Osteocyte (in vitro differentiated cells): ENCODE measurements around the gene ZDHHC5. TPM values are rescaled to one million over a fixed set of nuclear protein-coding genes. Genes with fewer than 3 reads are reported as not detected.
"Not testable (repeated sequence)": the region's sequence is repeated elsewhere in the genome, so short reads cannot be mapped to it uniquely, and the experiment has no call there.

Experiments used
- DNase-seq: peaks from one replicate; pipeline ENCODE4 v3.0.0; 2021; ENCODE audit warnings: mixed read lengths; ENCODE audit not compliant: unreplicated experiment; ENCODE audit errors: extremely low spot score
- H3K27ac Mint-ChIP-seq: one replicate; pipeline ENCODE4 v1.8.0; 2021; ENCODE audit warnings: mild to moderate bottlenecking, mixed read lengths; ENCODE audit not compliant: unreplicated experiment
- H3K27me3 Mint-ChIP-seq: one replicate; pipeline ENCODE4 v1.8.0; 2021; ENCODE audit warnings: mixed read lengths; ENCODE audit not compliant: unreplicated experiment
- H3K36me3 Mint-ChIP-seq: one replicate; pipeline ENCODE4 v1.8.0; 2021; ENCODE audit warnings: mixed read lengths; ENCODE audit not compliant: unreplicated experiment
- H3K4me1 Mint-ChIP-seq: one replicate; pipeline ENCODE4 v1.8.0; 2021; ENCODE audit warnings: mixed read lengths; ENCODE audit not compliant: unreplicated experiment
- H3K4me3 Mint-ChIP-seq: one replicate; pipeline ENCODE4 v1.8.0; 2021; ENCODE audit warnings: mild to moderate bottlenecking, moderate library complexity, mixed read lengths; ENCODE audit not compliant: unreplicated experiment
- H3K9me3 Mint-ChIP-seq: one replicate; pipeline ENCODE4 v1.8.0; 2021; ENCODE audit warnings: mixed read lengths; ENCODE audit not compliant: unreplicated experiment
- total RNA-seq: library from RNA; stranded (reverse); gene quantifications from 2 replicates; pipeline ENCODE4 v1.2.1, GENCODE V29; 2021
- TF ChIP-seq, protein P1 (sequence below): fragments of 200-600 bp; sonication (generic); IDR thresholded peaks from 2 replicates; pipeline ENCODE4 v1.5.0; 2021; ENCODE audit warnings: antibody characterized with exemption, mild to moderate bottlenecking, moderate library complexity

Gene ZDHHC5
- total RNA-seq, 1 donor from 2014 or later = 60.5 TPM

DNA sequence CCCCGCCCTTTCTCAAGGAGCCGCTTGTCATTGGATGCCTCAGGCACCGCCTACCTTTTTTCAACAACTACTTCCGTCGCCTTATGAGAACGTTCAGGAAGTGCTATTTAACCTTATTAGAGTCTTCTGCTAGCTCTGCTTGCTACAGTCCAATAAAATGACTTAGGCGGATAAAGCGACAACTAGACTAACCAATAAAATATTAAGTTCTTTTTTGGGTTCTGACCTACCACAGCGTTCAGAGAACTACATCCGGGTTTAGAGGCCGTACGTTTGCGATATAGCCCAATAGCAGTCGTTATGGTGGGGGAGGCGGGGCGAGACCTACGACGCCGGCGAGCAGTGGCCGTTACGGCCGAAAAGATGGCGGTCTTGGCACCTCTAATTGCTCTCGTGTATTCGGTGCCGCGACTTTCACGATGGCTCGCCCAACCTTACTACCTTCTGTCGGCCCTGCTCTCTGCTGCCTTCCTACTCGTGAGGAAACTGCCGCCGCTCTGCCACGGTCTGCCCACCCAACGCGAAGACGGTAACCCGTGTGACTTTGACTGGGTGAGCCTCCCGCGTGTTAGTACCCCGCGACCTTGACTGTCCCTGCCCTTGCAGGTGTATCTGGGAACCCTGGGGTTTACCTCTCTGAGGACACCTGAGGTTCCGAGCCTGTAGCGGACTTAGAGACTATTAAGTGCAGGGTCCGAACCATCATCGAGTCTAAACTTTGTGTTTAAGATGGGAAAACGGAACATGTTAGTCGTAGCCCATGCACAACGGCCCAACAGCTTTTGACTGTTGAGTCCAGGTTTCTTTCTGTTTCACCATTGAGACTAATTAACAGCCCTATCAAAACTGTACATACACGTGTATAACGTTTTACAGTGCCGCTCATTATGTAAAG, 44.6 kb downstream of the ZDHHC5 start, which contains the start of gene TMX2:
TSS of gene TMX2 (plus strand) at position 338 of the 895 bp plus-strand sequence. CDS start at position 364, 26 bp downstream.
- TF ChIP-seq, protein P1, sequence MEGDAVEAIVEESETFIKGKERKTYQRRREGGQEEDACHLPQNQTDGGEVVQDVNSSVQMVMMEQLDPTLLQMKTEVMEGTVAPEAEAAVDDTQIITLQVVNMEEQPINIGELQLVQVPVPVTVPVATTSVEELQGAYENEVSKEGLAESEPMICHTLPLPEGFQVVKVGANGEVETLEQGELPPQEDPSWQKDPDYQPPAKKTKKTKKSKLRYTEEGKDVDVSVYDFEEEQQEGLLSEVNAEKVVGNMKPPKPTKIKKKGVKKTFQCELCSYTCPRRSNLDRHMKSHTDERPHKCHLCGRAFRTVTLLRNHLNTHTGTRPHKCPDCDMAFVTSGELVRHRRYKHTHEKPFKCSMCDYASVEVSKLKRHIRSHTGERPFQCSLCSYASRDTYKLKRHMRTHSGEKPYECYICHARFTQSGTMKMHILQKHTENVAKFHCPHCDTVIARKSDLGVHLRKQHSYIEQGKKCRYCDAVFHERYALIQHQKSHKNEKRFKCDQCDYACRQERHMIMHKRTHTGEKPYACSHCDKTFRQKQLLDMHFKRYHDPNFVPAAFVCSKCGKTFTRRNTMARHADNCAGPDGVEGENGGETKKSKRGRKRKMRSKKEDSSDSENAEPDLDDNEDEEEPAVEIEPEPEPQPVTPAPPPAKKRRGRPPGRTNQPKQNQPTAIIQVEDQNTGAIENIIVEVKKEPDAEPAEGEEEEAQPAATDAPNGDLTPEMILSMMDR = no peak
- H3K9me3 Mint-ChIP-seq = no peaks in the 10 kb centered on the region
- peak; percentile 96 for DNase-seq
- H3K27me3 Mint-ChIP-seq = no peaks in the 10 kb centered on the region
- peak within 1 kb of the TSS; percentile 93 for H3K27ac Mint-ChIP-seq
- peaks cover 40% of the 10 kb centered on the region for H3K4me1 Mint-ChIP-seq
- peaks cover 4% of the 10 kb centered on the region for H3K36me3 Mint-ChIP-seq
- peak within 1 kb of the TSS; percentile 98 for H3K4me3 Mint-ChIP-seq

DNA sequence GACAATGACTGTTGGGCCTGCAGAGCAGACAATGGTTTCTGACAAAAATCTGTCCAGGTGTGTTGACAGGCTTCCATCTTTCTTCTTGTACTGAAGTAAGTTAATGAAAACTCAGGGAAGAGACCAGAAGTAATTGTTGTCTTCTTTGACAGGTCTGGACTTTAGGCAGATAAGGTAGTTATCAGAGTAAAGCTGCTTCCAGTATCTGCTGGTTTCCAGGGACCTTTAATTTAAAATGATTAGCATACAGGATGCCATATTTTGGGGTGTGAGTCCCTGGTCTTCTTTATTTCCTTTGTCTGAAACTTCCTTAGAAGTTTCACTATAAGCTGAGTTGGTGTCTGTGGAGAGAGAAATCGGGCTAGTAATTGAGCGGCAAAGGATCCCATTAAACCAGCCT, 45.9 kb downstream of the ZDHHC5 start:
- TF ChIP-seq, protein P1 = no peak
- peaks cover 34% of the 10 kb centered on the region for H3K4me1 Mint-ChIP-seq
- peaks cover 4% of the 10 kb centered on the region for H3K36me3 Mint-ChIP-seq
- H3K4me3 Mint-ChIP-seq = peak overlapping the region; percentile 98
- H3K27me3 Mint-ChIP-seq = no peaks in the 10 kb centered on the region
- H3K27ac Mint-ChIP-seq = peak overlapping the region; percentile 24
- no peaks in the 10 kb centered on the region for H3K9me3 Mint-ChIP-seq
- no peak for DNase-seq

DNA sequence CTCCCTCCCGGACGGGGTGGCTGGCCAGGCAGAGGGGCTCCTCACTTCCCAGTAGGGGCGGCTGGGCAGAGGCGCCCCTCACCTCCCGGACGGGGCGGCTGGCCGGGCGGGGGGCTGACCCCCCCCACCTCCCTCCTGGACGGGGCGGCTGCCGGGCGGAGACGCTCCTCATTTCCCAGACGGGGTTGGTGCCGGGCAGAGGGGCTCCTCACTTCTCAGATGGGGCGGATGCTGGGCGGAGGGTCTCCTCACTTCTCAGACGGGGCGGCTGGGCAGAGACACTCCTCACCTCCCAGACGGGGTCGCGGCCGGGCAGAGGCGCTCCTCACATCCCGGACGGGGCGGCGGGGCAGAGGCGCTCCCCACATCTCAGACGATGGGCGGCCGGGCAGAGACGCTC, 48.8 kb downstream of the ZDHHC5 start:
- H3K27ac Mint-ChIP-seq, H3K27me3 Mint-ChIP-seq, H3K9me3 Mint-ChIP-seq, DNase-seq, H3K36me3 Mint-ChIP-seq, H3K4me3 Mint-ChIP-seq: not testable (repeated sequence)
- peaks cover 18% of the 10 kb centered on the region for H3K4me1 Mint-ChIP-seq

DNA sequence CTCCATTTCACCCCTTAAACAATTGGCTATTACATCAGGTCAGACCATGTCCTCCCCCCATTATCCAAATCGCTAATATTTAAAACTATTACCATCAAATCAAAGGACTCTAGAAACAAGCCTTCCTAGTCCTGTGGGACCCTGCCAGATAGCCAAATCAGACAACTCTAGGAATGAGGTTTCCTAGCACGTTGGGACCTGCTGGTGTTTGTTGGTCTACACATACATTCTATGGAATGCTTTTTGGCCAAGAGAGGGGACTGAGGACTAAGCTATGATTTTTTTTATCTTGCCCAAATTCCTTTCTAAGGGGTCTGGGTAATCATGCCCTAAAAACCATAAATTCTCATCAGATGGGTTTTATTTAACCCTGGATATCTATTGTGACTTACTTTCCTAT, 59.3 kb downstream of the ZDHHC5 start:
- no peaks in the 10 kb centered on the region for H3K27me3 Mint-ChIP-seq
- no peaks in the 10 kb centered on the region for H3K4me1 Mint-ChIP-seq
- H3K4me3 Mint-ChIP-seq = no peak overlapping the region
- DNase-seq = no peak
- H3K9me3 Mint-ChIP-seq = no peaks in the 10 kb centered on the region
- TF ChIP-seq, protein P1 = no peak
- H3K27ac Mint-ChIP-seq = no peak overlapping the region
- peaks cover 3% of the 10 kb centered on the region for H3K36me3 Mint-ChIP-seq

DNA sequence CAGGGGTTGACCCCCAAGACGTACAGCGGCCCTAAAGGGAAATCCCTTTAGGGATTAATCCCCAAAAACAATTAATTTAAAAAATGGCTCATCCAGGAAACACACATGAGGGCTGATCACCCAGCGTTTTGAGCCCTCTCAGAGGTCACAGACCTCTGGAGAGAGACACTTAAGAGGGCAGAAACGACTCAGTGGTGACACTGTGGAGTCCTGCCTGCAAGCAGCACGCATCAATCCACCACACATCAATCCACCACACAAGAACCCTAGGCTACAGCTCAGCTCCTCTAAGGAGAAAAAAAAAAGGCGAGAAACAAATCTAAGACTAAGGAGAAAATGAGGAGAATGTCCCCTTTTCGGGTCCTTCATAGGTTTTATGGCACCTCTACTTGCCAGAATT, 60.9 kb downstream of the ZDHHC5 start:
- Mint-ChIP-seq H3K4me1 (no peaks in the 10 kb centered on the region), H3K27ac (peak overlapping the region; percentile 9), H3K9me3 (no peaks in the 10 kb centered on the region), H3K36me3 (peaks cover 3% of the 10 kb centered on the region), H3K27me3 (no peaks in the 10 kb centered on the region), H3K4me3 (no peak overlapping the region)
- no peak for DNase-seq
- TF ChIP-seq, protein P1 = no peak
